GM12892 (cell line): ENCODE results near the gene ANKMY1.
A peak's percentile ranks its signal among the peaks of the same experiment; 100 is the strongest.

ENCODE experiments used
- DNase-seq: peaks from one replicate; pipeline ENCODE4 v3.0.0; 2011; ENCODE audit not compliant: insufficient read length
- FAIRE-seq: peaks from 2 replicates; lab custom pipeline; 2011; peaks lifted over from hg19 to GRCh38; lab: Jason Lieb, UNC
- POLR2A ChIP-seq: IDR thresholded peaks from 2 replicates; pipeline ENCODE4 v1.6.1; 2011; ENCODE audit warnings: low read depth, low read length, control low read depth
- POLR2AphosphoS5 ChIP-seq: IDR thresholded peaks from 2 replicates; pipeline ENCODE4 v1.6.1; 2011; ENCODE audit warnings: low read depth, low read length, control low read depth
- TAF1 ChIP-seq: IDR thresholded peaks from 2 replicates; pipeline ENCODE4 v1.6.1; 2011; ENCODE audit warnings: low read depth, mild to moderate bottlenecking, control low read depth, low read length, borderline replicate concordance

ANKMY1 gene

GRCh38 chr2:240443891-240444301 lies 113.9 kb downstream of the ANKMY1 start:
- DNase-seq (no peak), FAIRE-seq (no peak)
- TF ChIP-seq POLR2AphosphoS5 (no peak), POLR2A (no peak), TAF1 (no peak)

- DNase-seq: no peak
- no peak for FAIRE-seq
- no peak for TF ChIP-seq POLR2A
- no peak for TF ChIP-seq POLR2AphosphoS5
- no peak for TF ChIP-seq TAF1
These were observed 114.7 kb downstream of the ANKMY1 start for GRCh38 chr2:240442891-240443715.

- no peak for DNase-seq
- TF ChIP-seq TAF1 (no peak), POLR2AphosphoS5 (no peak), POLR2A (no peak)
- no peak for FAIRE-seq
These were observed 115.8 kb downstream of the ANKMY1 start for GRCh38 chr2:240441993-240442411.

- FAIRE-seq (no peak), DNase-seq (no peak)
- no peak for TF ChIP-seq POLR2AphosphoS5
- no peak for TF ChIP-seq POLR2A
- no peak for TF ChIP-seq TAF1
These were observed 116.3 kb downstream of the ANKMY1 start for GRCh38 chr2:240441326-240441992.

- no peak for DNase-seq
- TF ChIP-seq POLR2A (no peak), TAF1 (no peak), POLR2AphosphoS5 (no peak)
- no peak for FAIRE-seq
These were observed 117.0 kb downstream of the ANKMY1 start for GRCh38 chr2:240440704-240441320.

GRCh38 chr2:240440251-240440650 lies 117.5 kb downstream of the ANKMY1 start:
- no peak for DNase-seq
- FAIRE-seq: no peak
- TF ChIP-seq POLR2A (no peak), TAF1 (no peak), POLR2AphosphoS5 (no peak)

- no peak for DNase-seq
- no peak for TF ChIP-seq TAF1
- TF ChIP-seq POLR2A: no peak
- no peak for TF ChIP-seq POLR2AphosphoS5
- FAIRE-seq: no peak
These were observed 118.1 kb downstream of the ANKMY1 start for GRCh38 chr2:240439698-240440151.

GRCh38 chr2:240438810-240439697 lies 118.7 kb downstream of the ANKMY1 start:
- FAIRE-seq: no peak
- TF ChIP-seq POLR2AphosphoS5: no peak
- TF ChIP-seq POLR2A: no peak
- no peak for TF ChIP-seq TAF1
- no peak for DNase-seq

GRCh38 chr2:240437861-240438809 lies 119.7 kb downstream of the ANKMY1 start:
- DNase-seq (peak; percentile 94), FAIRE-seq (peak; percentile 62)
- TF ChIP-seq POLR2A (no peak), POLR2AphosphoS5 (no peak), TAF1 (no peak)

- FAIRE-seq (no peak), DNase-seq (no peak)
- TF ChIP-seq TAF1 (no peak), POLR2AphosphoS5 (no peak), POLR2A (no peak)
These were observed 120.3 kb downstream of the ANKMY1 start for GRCh38 chr2:240437551-240437860.
